HG03442 (cell line): ENCODE measurements around the gene HARS2.
A peak's percentile ranks its signal among the peaks of the same experiment; 100 is the strongest.
"Not testable (repeated sequence)": the region's sequence is repeated elsewhere in the genome, so short reads cannot be mapped to it uniquely, and the experiment has no call there.

Experiments used
- ATAC-seq: cut with Tn5 transposase; IDR thresholded peaks from one replicate; pipeline ENCODE4 v1.9.1; 2021; ENCODE audit warnings: mild to moderate bottlenecking, moderate library complexity; ENCODE audit not compliant: unreplicated experiment

Gene HARS2

GRCh38 chr5:140700177-140701144, 9.2 kb downstream of the HARS2 start, which contains the start of gene ZMAT2:
Gene ZMAT2, plus strand, starts transcription at chr5:140700447. Its CDS starts 14 bp downstream, at chr5:140700461.
- ATAC-seq: peak; percentile 100

GRCh38 chr5:140707812-140708211, 16.6 kb downstream of the HARS2 start:
- no peak for ATAC-seq

GRCh38 chr5:140708787-140709186, 17.5 kb downstream of the HARS2 start:
- not testable (repeated sequence) for ATAC-seq

- ATAC-seq: peak; percentile 89
Measured at GRCh38 chr5:140710899-140711552, 19.8 kb downstream of the HARS2 start.

- no peak for ATAC-seq
Measured at GRCh38 chr5:140711794-140712193, 20.5 kb downstream of the HARS2 start.

GRCh38 chr5:140713562-140714094, 22.4 kb downstream of the HARS2 start:
- no peak for ATAC-seq

GRCh38 chr5:140716238-140716637, 25.0 kb downstream of the HARS2 start:
- not testable (repeated sequence) for ATAC-seq

GRCh38 chr5:140718266-140718592, 27.0 kb downstream of the HARS2 start:
- ATAC-seq: no peak

- ATAC-seq: not testable (repeated sequence)
Measured at GRCh38 chr5:140720738-140721137, 29.5 kb downstream of the HARS2 start.

- ATAC-seq: not testable (repeated sequence)
Measured at GRCh38 chr5:140721395-140721794, 30.1 kb downstream of the HARS2 start.

GRCh38 chr5:140725799-140726471, 34.7 kb downstream of the HARS2 start:
- peak; percentile 95 for ATAC-seq

GRCh38 chr5:140733098-140733497, 41.8 kb downstream of the HARS2 start:
- ATAC-seq: no peak

- ATAC-seq: no peak
Measured at GRCh38 chr5:140734354-140734753, 43.1 kb downstream of the HARS2 start.

- ATAC-seq: no peak
Measured at GRCh38 chr5:140737486-140737885, 46.2 kb downstream of the HARS2 start.

- ATAC-seq: no peak
Measured at GRCh38 chr5:140741967-140742366, 50.7 kb downstream of the HARS2 start.
